Thoracic aorta (tissue), 2 donors: ENCODE results near the gene FRA10AC1. TPM values are rescaled to one million over a fixed set of nuclear protein-coding genes. Genes with fewer than 3 reads are reported as not detected.

Source experiments
- ATAC-seq: fragments of 150-250 bp; one replicate; pipeline ENCODE4 v1.8.0; 2017; ENCODE audit warnings: low read depth; ENCODE audit not compliant: insufficient number of reproducible peaks, low FRiP score
- DNase-seq: peaks from one replicate; pipeline ENCODE4 v3.0.0-alpha.2; 2020; ENCODE audit warnings: low spot score
- H3K27ac ChIP-seq, 2 donors: fragments of 200-600 bp; sonication (generic); 1 replicate in 1 of 2; 2 replicates in 1 of 2; pipeline ENCODE4 v1.5.1; 2016; ENCODE audit warnings: mild to moderate bottlenecking in 2 of 2, moderate library complexity in 2 of 2
- H3K27me3 ChIP-seq: fragments of 200-600 bp; sonication (generic); replicated peaks from 2 replicates; pipeline ENCODE4 v1.6.0; 2016; ENCODE audit warnings: mild to moderate bottlenecking; ENCODE audit not compliant: insufficient read depth
- H3K36me3 ChIP-seq: fragments of 200-600 bp; sonication (generic); one replicate; pipeline ENCODE4 v1.5.1; 2016
- H3K4me1 ChIP-seq, 2 donors: fragments of 200-600 bp; sonication (generic); 1 replicate in 1 of 2; 2 replicates in 1 of 2; pipeline versions ENCODE4 v1.5.1 to v1.6.0; 2016; ENCODE audit warnings: low read depth in 2 of 2, mild to moderate bottlenecking in 1 of 2; ENCODE audit not compliant: control insufficient read depth in 1 of 2
- H3K4me3 ChIP-seq: fragments of 200-600 bp; sonication (generic); 2 replicates; pipeline ENCODE4 v1.5.1; 2016; ENCODE audit warnings: mild to moderate bottlenecking
- H3K9me3 ChIP-seq: fragments of 200-600 bp; sonication (generic); 2 replicates; pipeline ENCODE4 v1.5.1; 2016
- total RNA-seq, 2 donors: library from RNA; depleted of rRNA; stranded (reverse); fragments of >200 nt; gene quantifications; one replicate each; pipeline versions ENCODE4 v1.1.0 to v1.2.3, GENCODE V29; 2016
- TF ChIP-seq, protein P1 (sequence below): fragments of 200-600 bp; sonication (generic); IDR thresholded peaks from one replicate; pipeline ENCODE4 v1.5.1; 2019; ENCODE audit warnings: antibody characterized with exemption

The FRA10AC1 gene
- total RNA-seq, result 10 to 100 TPM; 25.7 to 35.9 TPM

DNA sequence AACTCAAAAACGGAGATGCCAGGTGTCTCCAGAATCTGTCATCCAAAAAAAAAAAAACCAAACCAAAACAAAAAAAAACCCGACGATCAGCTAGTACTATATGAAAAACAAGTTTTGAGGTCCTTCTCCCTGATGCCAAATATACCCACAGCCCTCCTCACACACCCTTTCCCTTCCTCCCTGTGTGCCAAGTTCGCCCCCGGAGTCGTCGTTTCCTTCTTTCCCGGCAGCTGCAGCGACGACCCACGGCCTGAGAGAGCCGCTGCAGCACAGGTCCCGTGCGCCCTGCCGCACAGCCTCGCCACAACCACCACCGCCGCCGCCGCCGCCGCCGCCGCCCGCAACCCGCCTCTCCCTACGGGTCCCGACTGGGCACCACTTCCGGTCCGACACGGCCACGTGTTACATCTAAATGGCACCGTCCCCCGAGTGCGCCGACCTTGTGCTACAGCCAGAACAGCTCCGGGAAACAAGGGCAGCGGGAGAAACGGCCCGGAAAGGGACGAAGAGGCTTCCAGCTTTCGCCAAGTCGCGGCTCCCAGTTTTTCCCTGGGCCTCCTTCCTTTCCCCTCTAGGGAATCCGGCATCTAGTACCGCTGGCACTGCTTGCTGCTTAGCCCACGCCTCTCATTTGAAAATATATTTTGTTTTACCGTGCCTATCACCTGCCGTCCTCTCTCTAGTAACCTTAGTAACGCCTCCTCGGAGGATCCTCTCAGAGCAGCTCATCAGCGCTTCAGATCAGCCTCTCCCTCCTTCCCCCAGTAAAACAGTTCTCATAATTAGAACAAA is at the start of gene FRA10AC1:
TSS of gene FRA10AC1 (minus strand) at position 383 of the 792 bp plus-strand sequence. CDS start 2,486 bp downstream, outside the sequence.
- no peaks in the 10 kb centered on the region for H3K27me3 ChIP-seq
- peaks cover under 1% of the 10 kb centered on the region for H3K36me3 ChIP-seq
- H3K9me3 ChIP-seq, result no peaks in the 10 kb centered on the region
- DNase-seq, result peak; percentile 84
- TF ChIP-seq, protein P1, sequence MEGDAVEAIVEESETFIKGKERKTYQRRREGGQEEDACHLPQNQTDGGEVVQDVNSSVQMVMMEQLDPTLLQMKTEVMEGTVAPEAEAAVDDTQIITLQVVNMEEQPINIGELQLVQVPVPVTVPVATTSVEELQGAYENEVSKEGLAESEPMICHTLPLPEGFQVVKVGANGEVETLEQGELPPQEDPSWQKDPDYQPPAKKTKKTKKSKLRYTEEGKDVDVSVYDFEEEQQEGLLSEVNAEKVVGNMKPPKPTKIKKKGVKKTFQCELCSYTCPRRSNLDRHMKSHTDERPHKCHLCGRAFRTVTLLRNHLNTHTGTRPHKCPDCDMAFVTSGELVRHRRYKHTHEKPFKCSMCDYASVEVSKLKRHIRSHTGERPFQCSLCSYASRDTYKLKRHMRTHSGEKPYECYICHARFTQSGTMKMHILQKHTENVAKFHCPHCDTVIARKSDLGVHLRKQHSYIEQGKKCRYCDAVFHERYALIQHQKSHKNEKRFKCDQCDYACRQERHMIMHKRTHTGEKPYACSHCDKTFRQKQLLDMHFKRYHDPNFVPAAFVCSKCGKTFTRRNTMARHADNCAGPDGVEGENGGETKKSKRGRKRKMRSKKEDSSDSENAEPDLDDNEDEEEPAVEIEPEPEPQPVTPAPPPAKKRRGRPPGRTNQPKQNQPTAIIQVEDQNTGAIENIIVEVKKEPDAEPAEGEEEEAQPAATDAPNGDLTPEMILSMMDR, result peak; percentile 39
- peak within 1 kb of the TSS; percentile 78 to 83 for H3K27ac ChIP-seq
- H3K4me3 ChIP-seq, result peak within 1 kb of the TSS; percentile 78
- peaks cover 12% of the 10 kb centered on the region in 2 donors for H3K4me1 ChIP-seq
- ATAC-seq, result peak; percentile 81

DNA sequence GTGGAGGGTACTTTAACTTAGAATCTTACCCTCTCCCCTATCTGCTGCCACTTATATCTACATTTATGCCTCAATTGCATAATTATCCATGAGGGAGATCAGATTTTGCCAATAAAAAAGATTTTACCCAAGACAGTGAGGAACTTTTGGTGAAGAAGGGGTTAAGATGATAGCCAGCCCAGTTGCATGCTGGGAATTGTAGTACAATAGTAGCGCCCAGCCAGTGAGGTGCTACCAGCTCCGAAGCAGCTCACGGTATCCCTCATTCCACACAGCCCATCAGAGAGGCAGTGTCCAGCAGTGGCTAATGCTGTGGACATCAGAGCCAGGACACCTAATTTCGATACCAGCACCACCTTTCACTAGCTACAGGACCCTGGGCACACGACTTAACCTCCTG is 49.4 kb upstream of the FRA10AC1 start:
- Histone ChIP-seq H3K4me3 (peak overlapping the region; percentile 42), H3K36me3 (no peaks in the 10 kb centered on the region), H3K27ac (no peak overlapping the region), H3K4me1 (peaks cover 0 to 18% of the 10 kb centered on the region in 2 donors), H3K9me3 (no peaks in the 10 kb centered on the region), H3K27me3 (no peaks in the 10 kb centered on the region)
- DNase-seq (no peak), ATAC-seq (no peak)
- TF ChIP-seq, protein P1, result no peak

DNA sequence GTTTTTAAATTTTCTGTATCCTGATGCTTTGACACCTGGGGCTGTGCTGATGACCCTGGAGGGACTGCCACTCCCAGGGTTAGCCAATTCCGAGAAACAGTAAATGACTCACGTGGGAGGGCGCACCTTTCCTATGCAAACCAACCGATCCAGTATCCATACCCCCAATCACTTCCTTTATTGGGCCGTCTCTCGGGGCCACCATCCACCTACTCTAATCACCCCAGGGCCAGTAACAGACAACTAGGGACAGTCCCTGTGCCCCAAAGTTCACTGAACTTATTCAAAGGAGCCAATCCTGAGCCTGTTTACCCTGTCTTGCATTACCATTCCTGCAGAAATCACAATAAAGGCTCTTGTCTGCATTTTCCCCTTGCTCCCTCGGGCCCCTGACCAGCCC is 48.7 kb upstream of the FRA10AC1 start:
- ATAC-seq, result no peak
- no peak overlapping the region for H3K4me3 ChIP-seq
- no peaks in the 10 kb centered on the region for H3K27me3 ChIP-seq
- no peak overlapping the region for H3K27ac ChIP-seq
- TF ChIP-seq, protein P1, result no peak
- no peaks in the 10 kb centered on the region for H3K9me3 ChIP-seq
- peaks cover 0 to 17% of the 10 kb centered on the region in 2 donors for H3K4me1 ChIP-seq
- DNase-seq, result no peak
- no peaks in the 10 kb centered on the region for H3K36me3 ChIP-seq

DNA sequence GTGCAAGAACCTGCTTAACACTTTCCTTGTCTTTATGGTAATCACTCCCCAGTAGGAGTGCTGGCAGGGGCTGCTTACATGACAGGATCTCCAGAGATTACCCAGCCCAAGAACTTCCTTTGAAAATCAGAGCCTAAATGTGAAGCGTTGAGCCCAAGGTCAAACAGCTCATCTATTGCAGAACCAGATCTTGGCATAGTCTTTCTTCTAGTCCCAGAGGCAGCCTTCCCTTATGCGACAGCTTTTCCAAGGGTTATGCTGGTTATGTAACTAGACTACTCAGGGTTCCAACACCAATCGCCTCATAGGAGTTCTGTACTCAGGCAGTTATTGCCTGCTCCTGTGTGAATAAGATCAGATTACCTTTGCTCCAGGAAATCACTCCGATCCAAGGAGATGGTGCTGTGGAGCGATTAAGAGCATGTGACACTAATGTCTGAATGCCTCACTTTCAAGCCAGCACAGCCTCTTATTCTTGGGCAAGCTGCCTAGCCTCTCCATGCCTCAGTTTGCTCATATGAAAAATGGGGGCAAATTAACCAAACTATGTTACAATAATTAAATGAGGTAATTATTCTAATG is 46.9 kb upstream of the FRA10AC1 start:
- ATAC-seq (no peak), DNase-seq (no peak)
- Histone ChIP-seq H3K4me3 (no peak overlapping the region), H3K27me3 (no peaks in the 10 kb centered on the region), H3K4me1 (peaks cover 0 to 17% of the 10 kb centered on the region in 2 donors), H3K36me3 (no peaks in the 10 kb centered on the region), H3K27ac (no peak overlapping the region), H3K9me3 (no peaks in the 10 kb centered on the region)
- TF ChIP-seq, protein P1, result no peak

GRCh38 chr10:93746844-93747284 is 44.5 kb upstream of the FRA10AC1 start:
- H3K4me3 ChIP-seq, result no peak overlapping the region
- DNase-seq (no peak), ATAC-seq (no peak)
- no peaks in the 10 kb centered on the region for H3K9me3 ChIP-seq
- TF ChIP-seq, protein P1, result no peak
- H3K27me3 ChIP-seq, result no peaks in the 10 kb centered on the region
- peak overlapping the region in 1 of 2 donors; percentile 27 for H3K27ac ChIP-seq
- peaks cover 0 to 13% of the 10 kb centered on the region in 2 donors for H3K4me1 ChIP-seq
- no peaks in the 10 kb centered on the region for H3K36me3 ChIP-seq
